Stromal cell of bone marrow (primary cell): ENCODE results near the gene ASPG.

Experiments
- DNase-seq: peaks from one replicate; pipeline ENCODE4 v3.0.0-alpha.2; 2012; ENCODE audit warnings: low read depth

The ASPG gene

GRCh38 chr14:104136472-104137296 is 51.2 kb downstream of the ASPG start:
- DNase-seq: no peak

- DNase-seq: peak; percentile 11
Observed at GRCh38 chr14:104137297-104138097, 52.0 kb downstream of the ASPG start.

GRCh38 chr14:104138098-104138717 is 52.7 kb downstream of the ASPG start, which contains the start of gene KIF26A:
Gene KIF26A, plus strand, starts transcription at chr14:104138587. Its CDS starts 136 bp downstream, at chr14:104138723.
- DNase-seq: no peak

- no peak for DNase-seq
Observed at GRCh38 chr14:104138718-104139459, 53.4 kb downstream of the ASPG start.

- DNase-seq: no peak
Observed at GRCh38 chr14:104139460-104140212, 54.1 kb downstream of the ASPG start.

- no peak for DNase-seq
Observed at GRCh38 chr14:104140213-104140462, 54.6 kb downstream of the ASPG start.

- no peak for DNase-seq
Observed at GRCh38 chr14:104140463-104141331, 55.2 kb downstream of the ASPG start.

GRCh38 chr14:104141621-104142091 is 56.2 kb downstream of the ASPG start:
- no peak for DNase-seq

- no peak for DNase-seq
Observed at GRCh38 chr14:104142136-104142945, 56.8 kb downstream of the ASPG start.

GRCh38 chr14:104142946-104143470 is 57.5 kb downstream of the ASPG start:
- no peak for DNase-seq

- DNase-seq: no peak
Observed at GRCh38 chr14:104143521-104144452, 58.3 kb downstream of the ASPG start.

- no peak for DNase-seq
Observed at GRCh38 chr14:104144453-104144790, 58.9 kb downstream of the ASPG start.

GRCh38 chr14:104144911-104145825 is 59.7 kb downstream of the ASPG start:
- no peak for DNase-seq

GRCh38 chr14:104145826-104146601 is 60.5 kb downstream of the ASPG start:
- no peak for DNase-seq

GRCh38 chr14:104146651-104147345 is 61.3 kb downstream of the ASPG start:
- DNase-seq: no peak
